ENCODE results near the gene ABHD2.
"Not testable (repeated sequence)": the region's sequence is repeated elsewhere in the genome, so short reads cannot be mapped to it uniquely, and the experiment has no call there.

ABHD2 gene

DNA sequence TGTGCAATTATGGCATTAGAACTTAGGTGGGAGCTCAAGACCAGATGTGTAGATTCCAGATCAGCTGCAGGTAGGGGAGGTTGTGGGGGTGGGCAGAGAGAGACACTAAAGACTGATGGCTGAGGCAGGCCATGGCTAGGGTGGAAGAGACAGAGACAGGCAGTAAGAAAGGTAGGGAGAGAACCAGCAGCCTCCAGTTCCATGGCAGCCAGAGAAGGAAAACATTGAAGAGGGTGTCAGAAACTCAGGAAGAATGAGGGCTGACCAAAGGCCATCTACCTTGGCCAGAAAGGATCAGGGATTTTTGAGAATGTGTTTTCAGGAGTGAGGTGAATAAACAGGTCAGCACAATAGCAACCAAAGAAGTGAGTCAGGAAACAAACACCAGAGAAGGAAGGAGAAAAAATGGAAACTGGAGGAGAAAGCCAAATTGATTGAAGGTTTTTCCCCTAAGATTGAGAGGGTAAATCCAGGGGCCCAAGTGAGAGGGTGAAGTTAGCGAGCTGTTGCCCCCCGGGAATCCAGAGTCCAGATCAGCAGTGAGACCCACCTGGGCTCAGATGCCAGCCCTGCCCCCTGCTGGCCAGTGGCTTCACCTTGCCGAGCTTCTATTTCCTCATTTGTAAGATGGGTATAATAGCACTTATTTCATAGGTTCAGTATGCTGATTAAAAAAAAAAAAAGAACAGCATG, 41.0 kb downstream of the ABHD2 start:
- 53 to 64% methylated on average over 3 of the region's 3 CpGs for WGBS, 2 experiments
- H3K4me1 ChIP-seq (ENCODE audit: control insufficient read depth, insufficient read depth, low read length) = no peaks in the 10 kb centered on the region
- H3K4me3 ChIP-seq (ENCODE audit: insufficient read depth, low read depth, low read length) = no peak overlapping the region
- H3K27ac ChIP-seq (ENCODE audit: insufficient read depth, low read depth, low read length, poor library complexity, severe bottlenecking) = no peak overlapping the region
- H3K27me3 ChIP-seq (ENCODE audit: control insufficient read depth, insufficient read depth, low read length, poor library complexity, severe bottlenecking) = no peaks in the 10 kb centered on the region
- H3K36me3 ChIP-seq (ENCODE audit: control insufficient read depth, insufficient read depth, low read length) = no peaks in the 10 kb centered on the region
- no peaks in the 10 kb centered on the region for H3K9me3 ChIP-seq (ENCODE audit: control insufficient read depth, low read length)

DNA sequence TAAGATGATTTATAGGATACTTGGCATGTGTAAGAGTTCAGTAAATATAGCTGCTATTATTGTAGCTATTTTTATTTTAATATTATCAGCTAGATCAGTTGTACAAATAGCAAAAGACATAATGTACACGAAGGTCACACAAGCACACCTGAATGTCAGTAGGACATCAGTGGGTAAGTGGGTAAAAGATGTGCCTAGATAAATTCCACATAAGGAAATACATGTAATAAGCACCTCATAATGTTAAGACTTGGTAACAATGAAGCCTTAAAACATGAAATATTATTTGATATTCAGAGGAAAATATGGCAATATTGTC, 41.5 kb downstream of the ABHD2 start:
- no peak overlapping the region for H3K4me3 ChIP-seq (ENCODE audit: insufficient read depth, low read depth, low read length)
- no peaks in the 10 kb centered on the region for H3K4me1 ChIP-seq (ENCODE audit: control insufficient read depth, insufficient read depth, low read length)
- no peak overlapping the region for H3K27ac ChIP-seq (ENCODE audit: insufficient read depth, low read depth, low read length, poor library complexity, severe bottlenecking)
- H3K27me3 ChIP-seq (ENCODE audit: control insufficient read depth, insufficient read depth, low read length, poor library complexity, severe bottlenecking) = no peaks in the 10 kb centered on the region
- no peaks in the 10 kb centered on the region for H3K9me3 ChIP-seq (ENCODE audit: control insufficient read depth, low read length)
- 83 to 100% methylated on average over 1 of the region's 1 CpG for WGBS, 2 experiments
- H3K36me3 ChIP-seq (ENCODE audit: control insufficient read depth, insufficient read depth, low read length) = no peaks in the 10 kb centered on the region

DNA sequence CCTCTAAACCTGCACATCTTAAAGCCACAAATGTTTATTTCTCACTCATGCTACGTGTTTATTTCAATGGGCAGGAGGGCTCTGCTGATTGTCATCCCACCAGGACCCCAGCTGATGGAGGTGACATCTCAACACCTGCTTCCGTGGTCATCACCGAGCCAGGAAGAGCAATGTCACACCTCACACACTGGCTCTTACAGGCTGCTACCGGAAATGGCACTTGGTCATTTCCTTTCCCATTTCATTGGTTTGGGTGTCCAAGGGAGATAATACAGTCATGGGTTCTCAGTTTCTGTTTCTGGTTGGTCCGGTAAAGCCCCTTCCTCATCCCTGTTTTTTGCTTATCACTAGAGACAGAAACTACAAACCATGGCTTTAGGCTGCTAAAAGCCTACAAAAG, 41.9 kb downstream of the ABHD2 start:
- Histone ChIP-seq H3K4me3 (ENCODE audit: insufficient read depth, low read depth, low read length) (no peak overlapping the region), H3K27me3 (ENCODE audit: control insufficient read depth, insufficient read depth, low read length, poor library complexity, severe bottlenecking) (no peaks in the 10 kb centered on the region), H3K27ac (ENCODE audit: insufficient read depth, low read depth, low read length, poor library complexity, severe bottlenecking) (no peak overlapping the region), H3K4me1 (ENCODE audit: control insufficient read depth, insufficient read depth, low read length) (no peaks in the 10 kb centered on the region), H3K9me3 (ENCODE audit: control insufficient read depth, low read length) (no peaks in the 10 kb centered on the region), H3K36me3 (ENCODE audit: control insufficient read depth, insufficient read depth, low read length) (no peaks in the 10 kb centered on the region)
- 92 to 95% methylated on average over 5 of the region's 5 CpGs for WGBS, 2 experiments

DNA sequence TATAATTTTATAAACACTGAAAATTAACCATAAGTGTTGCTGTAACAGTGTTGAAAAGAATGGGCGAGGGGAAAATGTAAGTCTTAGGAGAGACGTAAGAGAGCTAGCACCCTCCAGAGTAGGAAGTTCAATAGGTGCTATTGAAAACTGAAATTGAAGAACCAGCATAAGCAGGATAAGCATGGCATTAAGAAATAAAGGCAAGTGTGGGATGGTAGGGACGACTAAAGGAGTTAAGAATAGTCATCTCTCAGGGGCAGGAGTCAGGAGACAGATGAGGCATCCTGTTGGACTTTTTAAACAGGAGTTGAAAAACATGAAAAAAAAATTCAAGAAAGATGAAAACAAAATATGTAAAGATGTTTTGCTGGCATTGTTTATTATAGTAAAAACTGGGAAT, 43.5 kb downstream of the ABHD2 start:
- no peaks in the 10 kb centered on the region for H3K4me1 ChIP-seq (ENCODE audit: control insufficient read depth, insufficient read depth, low read length)
- H3K27ac ChIP-seq (ENCODE audit: insufficient read depth, low read depth, low read length, poor library complexity, severe bottlenecking) = no peak overlapping the region
- WGBS, 2 experiments = 94 to 97% methylated on average over 3 of the region's 3 CpGs
- no peak overlapping the region for H3K4me3 ChIP-seq (ENCODE audit: insufficient read depth, low read depth, low read length)
- no peaks in the 10 kb centered on the region for H3K27me3 ChIP-seq (ENCODE audit: control insufficient read depth, insufficient read depth, low read length, poor library complexity, severe bottlenecking)
- no peaks in the 10 kb centered on the region for H3K36me3 ChIP-seq (ENCODE audit: control insufficient read depth, insufficient read depth, low read length)
- no peaks in the 10 kb centered on the region for H3K9me3 ChIP-seq (ENCODE audit: control insufficient read depth, low read length)

DNA sequence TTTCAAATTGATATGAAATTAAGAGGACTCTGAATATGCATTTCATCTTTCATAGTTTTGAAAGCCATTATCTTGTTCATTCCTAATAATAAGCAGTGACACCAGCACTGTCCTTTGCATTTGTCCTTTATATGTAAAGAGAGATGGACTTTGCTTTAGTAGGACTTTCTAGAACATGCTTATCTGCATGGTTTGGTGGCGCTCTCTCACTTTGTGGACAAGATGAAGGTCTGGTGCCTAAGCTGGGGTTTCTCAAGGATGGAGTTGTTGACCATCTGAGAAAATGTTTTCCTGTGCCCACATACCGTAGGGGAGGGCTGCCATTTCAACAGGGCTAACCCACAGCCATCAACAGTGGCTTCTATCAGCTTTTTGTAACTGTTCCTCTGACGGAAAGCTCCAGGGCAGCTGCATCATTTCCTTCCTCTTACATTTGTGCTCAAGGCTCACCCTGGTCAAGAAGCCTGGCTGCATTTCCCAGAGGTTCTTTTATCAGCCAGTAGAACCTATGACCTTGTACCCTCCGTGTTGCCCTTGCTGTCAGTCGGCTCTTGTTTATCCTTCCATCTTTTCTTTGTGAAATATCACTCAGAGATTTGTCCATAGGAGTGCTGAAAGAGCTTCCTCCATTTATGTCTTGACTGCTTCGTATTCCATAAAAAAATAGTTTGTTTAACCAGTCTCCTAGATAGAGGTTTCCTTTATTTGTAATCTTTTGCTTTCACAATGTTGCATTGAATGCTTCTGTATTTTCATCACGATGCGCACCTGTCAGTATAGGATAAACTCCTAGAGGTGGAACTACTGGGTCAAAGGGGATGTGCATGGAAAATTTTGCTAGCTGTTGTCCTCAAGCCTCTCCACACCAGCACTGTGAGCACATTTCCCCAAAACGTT, 44.6 kb downstream of the ABHD2 start:
- no peak overlapping the region for H3K4me3 ChIP-seq (ENCODE audit: insufficient read depth, low read depth, low read length)
- H3K27ac ChIP-seq (ENCODE audit: insufficient read depth, low read depth, low read length, poor library complexity, severe bottlenecking) = no peak overlapping the region
- no peaks in the 10 kb centered on the region for H3K4me1 ChIP-seq (ENCODE audit: control insufficient read depth, insufficient read depth, low read length)
- H3K36me3 ChIP-seq (ENCODE audit: control insufficient read depth, insufficient read depth, low read length) = no peaks in the 10 kb centered on the region
- H3K9me3 ChIP-seq (ENCODE audit: control insufficient read depth, low read length) = no peaks in the 10 kb centered on the region
- no peaks in the 10 kb centered on the region for H3K27me3 ChIP-seq (ENCODE audit: control insufficient read depth, insufficient read depth, low read length, poor library complexity, severe bottlenecking)
- 90 to 94% methylated on average over 8 to 9 of the region's 9 CpGs for WGBS, 2 experiments

DNA sequence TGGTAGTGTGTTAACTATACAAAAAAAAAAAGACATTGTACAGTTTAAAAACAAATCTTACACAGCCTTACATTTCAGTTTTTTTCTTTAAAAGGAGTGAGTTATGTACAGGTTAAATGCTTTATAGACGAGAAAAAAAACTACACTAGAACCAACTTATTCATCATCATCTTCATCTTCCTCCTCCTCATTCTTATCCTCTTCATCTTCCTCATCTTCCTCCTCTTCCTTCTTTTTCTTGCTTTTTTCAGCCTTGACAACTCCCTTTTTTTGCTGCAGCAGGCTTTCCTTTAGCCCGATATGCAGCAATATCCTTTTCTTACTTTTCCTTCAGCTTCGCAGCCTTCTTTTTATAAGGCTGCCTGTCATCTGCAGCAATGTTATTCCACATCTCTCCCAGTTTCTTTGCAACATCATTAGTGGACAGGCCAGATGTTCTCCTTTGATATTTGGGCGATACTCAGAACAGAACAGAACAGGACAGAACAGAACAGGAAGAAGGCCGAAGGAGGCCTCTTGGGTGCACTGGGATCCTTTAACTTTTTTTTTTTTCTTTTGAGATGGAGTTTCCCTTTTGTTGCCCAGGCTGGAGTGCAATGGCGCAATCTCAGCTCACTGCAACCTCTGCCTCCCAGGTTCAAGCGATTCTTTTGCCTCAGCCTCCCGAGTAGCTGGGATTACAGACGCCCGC, 47.3 kb downstream of the ABHD2 start:
- 92 to 94% methylated on average over 10 of the region's 10 CpGs for WGBS, 2 experiments
- not testable (repeated sequence) for H3K4me1 ChIP-seq (ENCODE audit: control insufficient read depth, insufficient read depth, low read length)

DNA sequence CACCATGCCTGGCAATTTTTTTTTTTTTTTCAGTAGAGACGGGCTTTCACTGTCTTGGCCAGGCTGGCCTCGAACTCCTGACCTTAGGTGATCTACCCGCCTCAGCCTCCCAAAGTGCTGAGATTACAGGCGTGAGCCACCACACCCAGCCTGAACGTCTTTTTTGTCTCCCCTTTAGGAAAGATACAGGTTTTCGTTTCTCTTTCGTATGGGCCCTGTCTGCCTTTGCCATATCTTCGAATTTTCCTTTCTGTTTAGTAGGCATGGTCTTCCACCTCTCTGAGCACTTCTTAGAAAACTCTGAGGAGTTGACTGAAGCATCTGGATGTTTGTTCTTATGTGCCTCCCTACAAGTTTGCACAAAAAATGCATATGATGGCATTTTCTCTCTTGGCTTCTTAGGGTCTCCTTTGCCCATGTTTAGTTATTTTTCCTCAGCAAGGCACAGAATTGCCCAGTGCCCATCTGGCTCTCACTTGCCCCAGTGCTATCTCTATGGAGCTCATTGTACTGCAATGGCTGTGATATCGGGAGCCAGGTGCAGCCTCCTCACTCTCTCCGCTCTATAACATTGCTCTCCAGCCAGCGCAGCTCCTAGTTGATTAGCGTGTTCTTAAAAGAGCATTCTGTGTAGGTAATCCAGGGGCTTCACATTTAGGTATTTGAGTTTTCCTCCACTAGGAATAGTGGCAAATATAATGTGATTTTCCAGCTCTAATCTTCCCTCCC, 48.0 kb downstream of the ABHD2 start:
- H3K4me3 ChIP-seq (ENCODE audit: insufficient read depth, low read depth, low read length) = no peak overlapping the region
- 90 to 92% methylated on average over 12 of the region's 12 CpGs for WGBS, 2 experiments
- H3K27me3 ChIP-seq (ENCODE audit: control insufficient read depth, insufficient read depth, low read length, poor library complexity, severe bottlenecking) = no peaks in the 10 kb centered on the region
- no peak overlapping the region for H3K27ac ChIP-seq (ENCODE audit: insufficient read depth, low read depth, low read length, poor library complexity, severe bottlenecking)
- H3K4me1 ChIP-seq (ENCODE audit: control insufficient read depth, insufficient read depth, low read length) = no peaks in the 10 kb centered on the region
- H3K36me3 ChIP-seq (ENCODE audit: control insufficient read depth, insufficient read depth, low read length) = no peaks in the 10 kb centered on the region
- no peaks in the 10 kb centered on the region for H3K9me3 ChIP-seq (ENCODE audit: control insufficient read depth, low read length)

More for the DNA sequence above, 47.3 kb downstream of the ABHD2 start:
- not testable (repeated sequence) for H3K36me3 ChIP-seq (ENCODE audit: control insufficient read depth, insufficient read depth, low read length); H3K27me3 ChIP-seq (ENCODE audit: control insufficient read depth, insufficient read depth, low read length, poor library complexity, severe bottlenecking); H3K9me3 ChIP-seq (ENCODE audit: control insufficient read depth, low read length); H3K4me3 ChIP-seq (ENCODE audit: insufficient read depth, low read depth, low read length); H3K27ac ChIP-seq (ENCODE audit: insufficient read depth, low read depth, low read length, poor library complexity, severe bottlenecking)

DNA sequence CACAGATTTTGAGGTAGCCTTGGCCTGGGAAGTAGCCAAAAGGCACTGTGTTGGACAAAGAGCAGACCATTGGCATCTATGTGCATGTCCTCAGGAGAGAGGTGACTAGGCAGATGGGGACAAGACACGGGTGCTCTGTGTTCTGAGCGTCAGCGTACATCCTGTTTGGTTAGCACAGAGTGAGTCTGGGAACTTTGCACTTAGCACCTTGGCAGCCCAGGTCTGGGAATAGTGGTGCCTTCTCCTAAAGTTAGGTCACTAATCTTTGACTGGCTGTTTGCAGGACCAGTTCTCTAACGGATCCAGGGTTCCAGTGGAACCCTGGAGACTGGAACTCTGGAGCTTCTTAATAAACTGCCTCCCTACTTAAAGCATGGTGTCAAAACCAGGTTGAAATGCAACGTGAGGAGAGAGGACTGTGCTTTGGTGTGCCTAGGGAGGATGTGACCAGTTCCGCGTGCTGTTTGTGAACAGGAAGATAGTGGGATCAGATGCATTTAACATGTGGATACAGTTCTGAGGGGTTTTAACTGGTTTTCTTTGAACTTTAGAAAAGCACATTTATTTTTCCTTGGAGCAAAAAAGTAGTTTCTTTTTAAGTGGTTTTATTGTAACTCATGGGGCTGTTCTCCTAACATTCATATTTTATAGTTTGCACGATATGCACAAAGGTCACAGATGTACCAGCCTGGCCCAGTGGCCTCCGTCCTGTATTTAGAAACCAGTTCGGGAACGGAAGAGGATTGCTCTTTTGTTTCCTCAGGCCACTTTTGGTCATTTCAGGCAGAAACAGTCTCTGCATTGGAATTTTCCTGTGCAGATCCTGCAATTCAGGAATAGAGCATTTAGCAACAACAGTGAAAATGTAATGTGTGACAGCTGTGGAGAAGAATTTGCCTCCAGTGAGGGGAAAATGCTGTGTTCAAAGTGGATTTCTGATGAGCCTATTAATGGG, 48.8 kb downstream of the ABHD2 start:
- Histone ChIP-seq H3K27ac (ENCODE audit: insufficient read depth, low read depth, low read length, poor library complexity, severe bottlenecking) (no peak overlapping the region), H3K9me3 (ENCODE audit: control insufficient read depth, low read length) (no peaks in the 10 kb centered on the region), H3K36me3 (ENCODE audit: control insufficient read depth, insufficient read depth, low read length) (no peaks in the 10 kb centered on the region), H3K27me3 (ENCODE audit: control insufficient read depth, insufficient read depth, low read length, poor library complexity, severe bottlenecking) (no peaks in the 10 kb centered on the region), H3K4me1 (ENCODE audit: control insufficient read depth, insufficient read depth, low read length) (no peaks in the 10 kb centered on the region), H3K4me3 (ENCODE audit: insufficient read depth, low read depth, low read length) (no peak overlapping the region)
- WGBS, 2 experiments = 91% methylated on average over 11 of the region's 11 CpGs

DNA sequence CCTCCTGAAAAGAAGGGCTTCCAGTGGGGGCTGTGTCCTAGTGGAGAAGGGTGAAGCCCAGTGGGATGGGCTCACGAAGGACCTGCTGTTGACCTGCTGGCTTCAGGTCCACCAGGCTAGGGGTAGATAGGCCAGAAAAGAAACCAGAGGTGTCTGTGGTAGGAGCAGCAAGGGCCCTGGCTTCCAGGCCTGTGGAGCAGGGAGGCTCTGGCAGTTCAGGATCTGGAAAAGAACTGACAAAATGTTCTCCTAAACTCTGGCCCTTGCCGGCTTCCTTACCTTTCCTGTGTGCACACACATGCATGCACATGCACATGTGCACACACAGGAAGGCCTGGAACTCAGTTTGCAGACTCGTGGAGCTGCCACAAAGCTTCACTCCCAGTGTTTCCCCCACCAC, 49.7 kb downstream of the ABHD2 start:
- Histone ChIP-seq H3K27me3 (ENCODE audit: control insufficient read depth, insufficient read depth, low read length, poor library complexity, severe bottlenecking) (no peaks in the 10 kb centered on the region), H3K4me3 (ENCODE audit: insufficient read depth, low read depth, low read length) (no peak overlapping the region), H3K36me3 (ENCODE audit: control insufficient read depth, insufficient read depth, low read length) (no peaks in the 10 kb centered on the region), H3K27ac (ENCODE audit: insufficient read depth, low read depth, low read length, poor library complexity, severe bottlenecking) (no peak overlapping the region), H3K4me1 (ENCODE audit: control insufficient read depth, insufficient read depth, low read length) (peaks cover 4% of the 10 kb centered on the region), H3K9me3 (ENCODE audit: control insufficient read depth, low read length) (no peaks in the 10 kb centered on the region)
- 90 to 91% methylated on average over 3 of the region's 3 CpGs for WGBS, 2 experiments

All from ectodermal cell (in vitro differentiated cells).